OCI-LY7 (cell line): Measurements from ENCODE around the gene DNAH8. TPM values are rescaled to one million over a fixed set of nuclear protein-coding genes. Genes with fewer than 3 reads are reported as not detected.

Experiments used
- BruUV-seq: library from RNA; stranded (reverse); fragments of 400-500 nt; replicated peaks from 2 replicates; lab custom pipeline; 2021; lab: Mats Ljungman, UMichigan
- CTCF ChIA-PET: fragments of 300-600 bp; sonication (Branson Sonifier 250); formaldehyde crosslinking; loops from one replicate; lab custom pipeline; 2022; ENCODE audit warnings: antibody characterized with exemption; ENCODE audit not compliant: unreplicated experiment; lab: Charles Lee
- POLR2A ChIA-PET: fragments of 300-600 bp; sonication (Branson Sonifier 250); formaldehyde crosslinking; loops from one replicate; lab custom pipeline; 2022; ENCODE audit warnings: antibody characterized with exemption; lab: Charles Lee
- DNase-seq: peaks from one replicate; pipeline ENCODE4 v3.0.0-alpha.2; 2015; ENCODE audit warnings: low spot score
- H2AFZ ChIP-seq: fragments of 200-600 bp; sonication (generic), shearing (Covaris generic); 2 replicates; pipeline ENCODE4 v1.6.1; 2014; ENCODE audit warnings: mild to moderate bottlenecking, antibody characterized with exemption, low read length, moderate library complexity
- H3K27ac ChIP-seq: fragments of 200-600 bp; sonication (generic); 2 replicates; pipeline ENCODE4 v1.5.1; 2014; ENCODE audit warnings: mixed run types, low read depth, mild to moderate bottlenecking, moderate library complexity, low read length, inconsistent platforms; ENCODE audit not compliant: poor library complexity, severe bottlenecking
- H3K36me3 ChIP-seq: fragments of 200-600 bp; sonication (generic); 2 replicates; pipeline ENCODE4 v1.6.1; 2014; ENCODE audit warnings: mild to moderate bottlenecking, antibody characterized with exemption, low read length, moderate library complexity, mixed read lengths; ENCODE audit not compliant: insufficient read depth
- H3K4me1 ChIP-seq: fragments of 200-600 bp; sonication (generic); 2 replicates; pipeline ENCODE4 v1.5.1; 2014; ENCODE audit warnings: mild to moderate bottlenecking, low read length; ENCODE audit not compliant: insufficient read depth, poor library complexity, severe bottlenecking
- H3K4me2 ChIP-seq: fragments of 200-600 bp; sonication (generic); 2 replicates; pipeline ENCODE4 v1.6.1; 2014; ENCODE audit warnings: mild to moderate bottlenecking, low read length
- H3K4me3 ChIP-seq: fragments of 200-600 bp; sonication (generic); 2 replicates; pipeline ENCODE4 v1.5.1; 2014; ENCODE audit warnings: mild to moderate bottlenecking, low read depth, low read length; ENCODE audit not compliant: poor library complexity, severe bottlenecking
- H3K79me2 ChIP-seq: fragments of 200-600 bp; sonication (generic); 2 replicates; pipeline ENCODE4 v1.6.1; 2016; ENCODE audit warnings: low read depth, mild to moderate bottlenecking, low read length, moderate library complexity, mixed read lengths; ENCODE audit not compliant: insufficient read depth
- H3K9me2 ChIP-seq: fragments of 200-600 bp; sonication (generic); 2 replicates; pipeline ENCODE4 v1.6.1; 2016; ENCODE audit warnings: mild to moderate bottlenecking, low read length, mixed read lengths; ENCODE audit not compliant: insufficient read depth
- H3K9me3 ChIP-seq: fragments of 200-600 bp; sonication (generic); 2 replicates; pipeline ENCODE4 v1.6.1; 2014; ENCODE audit warnings: mild to moderate bottlenecking, mixed run types, low read length, mixed read lengths
- H4K20me1 ChIP-seq: fragments of 200-600 bp; sonication (generic); 2 replicates; pipeline ENCODE4 v1.6.1; 2014; ENCODE audit warnings: mild to moderate bottlenecking, antibody characterized with exemption, low read length, moderate library complexity, mixed read lengths; ENCODE audit not compliant: insufficient read depth
- EZH2phosphoT487 ChIP-seq: fragments of 200-600 bp; sonication (generic); IDR thresholded peaks from 2 replicates; pipeline ENCODE4 v1.6.1; 2018; ENCODE audit warnings: low read depth, borderline replicate concordance, mild to moderate bottlenecking, mixed run types, antibody characterized with exemption, low read length, moderate library complexity, mixed read lengths
- intact Hi-C: fragments of 100-400 bp; cut with micrococcal nuclease; formaldehyde crosslinking; loops from one replicate; pipeline ENCODE4 v1.10.0; 2022; ENCODE audit not compliant: unreplicated experiment
- total RNA-seq, 2 experiments: library from RNA; depleted of rRNA in 1 of 2; stranded (reverse); fragments of >200 nt in 1 of 2; shearing (Covaris generic) in 1 of 2; gene quantifications; 2 replicates each; pipeline ENCODE4 v1.2.3, GENCODE V29; 2014 to 2022
- TF ChIP-seq, protein P1 (sequence below): fragments of 200-600 bp; sonication (generic); conservative IDR thresholded peaks from 2 replicates; pipeline ENCODE4 v1.5.1; 2014; ENCODE audit warnings: mild to moderate bottlenecking, antibody characterized with exemption, low read length, moderate library complexity, mixed read lengths

DNAH8 gene
- total RNA-seq, 2 experiments from 2014 or later: not detected

DNA sequence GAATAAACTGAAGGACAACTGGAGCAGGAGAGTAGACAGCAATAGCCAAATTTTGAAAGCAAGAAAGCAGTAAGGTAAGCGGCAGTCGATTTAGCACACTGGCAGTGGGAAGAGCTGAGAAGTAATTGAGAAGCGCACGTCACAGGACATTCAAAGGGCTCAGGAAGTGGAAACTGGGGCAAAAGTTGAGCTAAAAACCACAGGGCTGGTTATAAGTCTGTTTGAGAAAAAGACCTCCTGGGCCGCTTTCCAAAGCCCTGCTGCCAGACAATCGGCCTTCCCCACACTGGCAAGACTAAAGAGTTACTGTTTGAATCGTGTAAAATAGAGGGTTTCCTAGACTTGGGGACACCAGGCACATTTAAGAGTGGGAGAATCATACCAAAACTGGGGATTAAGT, 161.4 kb downstream of the DNAH8 start:
- intact Hi-C loops: no loop called here
- H3K4me3 ChIP-seq: no peak overlapping the region

GRCh38 chr6:38877721-38878120, 162.6 kb downstream of the DNAH8 start:
- Histone ChIP-seq H3K36me3 (no peaks in the 10 kb centered on the region), H3K79me2 (no peaks in the 10 kb centered on the region), H3K9me2 (no peaks in the 10 kb centered on the region), H3K9me3 (no peaks in the 10 kb centered on the region), H3K27ac (no peak overlapping the region), H3K4me1 (no peaks in the 10 kb centered on the region), H4K20me1 (no peaks in the 10 kb centered on the region), H3K4me3 (no peak overlapping the region), H3K4me2 (no peak overlapping the region), H2AFZ (no peak overlapping the region)
- CTCF ChIA-PET: no interaction called here
- intact Hi-C loops: no loop called here
- no peak for DNase-seq
- POLR2A ChIA-PET: no interaction called here
- no peak for TF ChIP-seq EZH2phosphoT487
- TF ChIP-seq, protein P1, sequence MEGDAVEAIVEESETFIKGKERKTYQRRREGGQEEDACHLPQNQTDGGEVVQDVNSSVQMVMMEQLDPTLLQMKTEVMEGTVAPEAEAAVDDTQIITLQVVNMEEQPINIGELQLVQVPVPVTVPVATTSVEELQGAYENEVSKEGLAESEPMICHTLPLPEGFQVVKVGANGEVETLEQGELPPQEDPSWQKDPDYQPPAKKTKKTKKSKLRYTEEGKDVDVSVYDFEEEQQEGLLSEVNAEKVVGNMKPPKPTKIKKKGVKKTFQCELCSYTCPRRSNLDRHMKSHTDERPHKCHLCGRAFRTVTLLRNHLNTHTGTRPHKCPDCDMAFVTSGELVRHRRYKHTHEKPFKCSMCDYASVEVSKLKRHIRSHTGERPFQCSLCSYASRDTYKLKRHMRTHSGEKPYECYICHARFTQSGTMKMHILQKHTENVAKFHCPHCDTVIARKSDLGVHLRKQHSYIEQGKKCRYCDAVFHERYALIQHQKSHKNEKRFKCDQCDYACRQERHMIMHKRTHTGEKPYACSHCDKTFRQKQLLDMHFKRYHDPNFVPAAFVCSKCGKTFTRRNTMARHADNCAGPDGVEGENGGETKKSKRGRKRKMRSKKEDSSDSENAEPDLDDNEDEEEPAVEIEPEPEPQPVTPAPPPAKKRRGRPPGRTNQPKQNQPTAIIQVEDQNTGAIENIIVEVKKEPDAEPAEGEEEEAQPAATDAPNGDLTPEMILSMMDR: no peak
- BruUV-seq: no TSS peak

More for the DNA sequence above, 161.4 kb downstream of the DNAH8 start:
- Histone ChIP-seq H3K27ac (no peak overlapping the region), H3K36me3 (no peaks in the 10 kb centered on the region), H3K4me2 (no peak overlapping the region), H3K4me1 (no peaks in the 10 kb centered on the region), H2AFZ (no peak overlapping the region), H3K9me2 (no peaks in the 10 kb centered on the region), H3K9me3 (no peaks in the 10 kb centered on the region), H3K79me2 (no peaks in the 10 kb centered on the region), H4K20me1 (no peaks in the 10 kb centered on the region)
- DNase-seq: no peak
- no TSS peak for BruUV-seq
- ChIA-PET POLR2A (no interaction called here), CTCF (no interaction called here)
- TF ChIP-seq EZH2phosphoT487: no peak
- TF ChIP-seq, protein P1: no peak

- Histone ChIP-seq H4K20me1 (no peaks in the 10 kb centered on the region), H2AFZ (no peak overlapping the region), H3K27ac (no peak overlapping the region), H3K4me2 (no peak overlapping the region), H3K4me1 (no peaks in the 10 kb centered on the region), H3K9me2 (no peaks in the 10 kb centered on the region), H3K36me3 (no peaks in the 10 kb centered on the region), H3K79me2 (no peaks in the 10 kb centered on the region), H3K9me3 (no peaks in the 10 kb centered on the region), H3K4me3 (no peak overlapping the region)
- CTCF ChIA-PET: no interaction called here
- TF ChIP-seq, protein P1: no peak
- TF ChIP-seq EZH2phosphoT487: no peak
- DNase-seq: no peak
- POLR2A ChIA-PET: interaction anchor here (0.7 kb wide), 1 partner anchor 1613 kb away, joined by 3 read pairs; no protein-coding TSS in a partner anchor
- BruUV-seq: no TSS peak
- intact Hi-C loops: no loop called here
These were observed 167.0 kb downstream of the DNAH8 start for GRCh38 chr6:38882157-38882556.
